GM21576 (cell line): ENCODE results near the gene MEGF11.

ENCODE experiments used
- ATAC-seq: cut with Tn5 transposase; IDR thresholded peaks from one replicate; pipeline ENCODE4 v1.9.1; 2021; ENCODE audit warnings: mild to moderate bottlenecking, moderate library complexity; ENCODE audit not compliant: unreplicated experiment

MEGF11 gene

GRCh38 chr15:66222273-66223198 is 31.0 kb downstream of the MEGF11 start:
- no peak for ATAC-seq

GRCh38 chr15:66221126-66221525 is 32.4 kb downstream of the MEGF11 start:
- ATAC-seq, result no peak

GRCh38 chr15:66220601-66221000 is 32.9 kb downstream of the MEGF11 start:
- no peak for ATAC-seq

- ATAC-seq, result no peak
These were observed 34.2 kb downstream of the MEGF11 start for GRCh38 chr15:66219339-66219738.

GRCh38 chr15:66216806-66217205 is 36.7 kb downstream of the MEGF11 start:
- no peak for ATAC-seq

- no peak for ATAC-seq
These were observed 37.7 kb downstream of the MEGF11 start for GRCh38 chr15:66215811-66216210.

- no peak for ATAC-seq
These were observed 39.3 kb downstream of the MEGF11 start for GRCh38 chr15:66214246-66214645.

GRCh38 chr15:66212563-66212921 is 41.0 kb downstream of the MEGF11 start:
- ATAC-seq, result no peak

- no peak for ATAC-seq
These were observed 41.6 kb downstream of the MEGF11 start for GRCh38 chr15:66211670-66212562.

- ATAC-seq, result no peak
These were observed 42.9 kb downstream of the MEGF11 start for GRCh38 chr15:66210684-66211083.

GRCh38 chr15:66198757-66199156 is 54.8 kb downstream of the MEGF11 start:
- ATAC-seq, result no peak

- ATAC-seq, result no peak
These were observed 56.9 kb downstream of the MEGF11 start for GRCh38 chr15:66196602-66197001.

GRCh38 chr15:66195621-66196230 is 57.8 kb downstream of the MEGF11 start:
- no peak for ATAC-seq

- ATAC-seq, result no peak
These were observed 60.5 kb downstream of the MEGF11 start for GRCh38 chr15:66193066-66193465.

- no peak for ATAC-seq
These were observed 62.8 kb downstream of the MEGF11 start for GRCh38 chr15:66190746-66191145.

GRCh38 chr15:66189291-66189690 is 64.3 kb downstream of the MEGF11 start:
- ATAC-seq, result no peak

- no peak for ATAC-seq
These were observed 65.1 kb downstream of the MEGF11 start for GRCh38 chr15:66188464-66188863.

- ATAC-seq, result no peak
These were observed 66.3 kb downstream of the MEGF11 start for GRCh38 chr15:66187271-66187670.

GRCh38 chr15:66186049-66186825 is 67.3 kb downstream of the MEGF11 start:
- no peak for ATAC-seq

GRCh38 chr15:66184936-66185790 is 68.4 kb downstream of the MEGF11 start:
- ATAC-seq, result no peak
